Activated CD4-positive, alpha-beta T cell treated with anti-CD3 and anti-CD28 coated beads, Interleukin-2, amount 50 U/mL, for 48 hours (primary cell): ENCODE measurements around the gene KCNIP1.
"Not testable (repeated sequence)": the region's sequence is repeated elsewhere in the genome, so short reads cannot be mapped to it uniquely, and the experiment has no call there.

ENCODE experiments used
- DNase-seq, 2 experiments: peaks; one replicate each; pipeline ENCODE4 v3.0.0-alpha.2; 2020

The KCNIP1 gene

GRCh38 chr5:170538696-170539586 is 35.1 kb downstream of the KCNIP1 start:
- no peak for DNase-seq

GRCh38 chr5:170540271-170540670 is 36.5 kb downstream of the KCNIP1 start:
- DNase-seq, result no peak

DNA sequence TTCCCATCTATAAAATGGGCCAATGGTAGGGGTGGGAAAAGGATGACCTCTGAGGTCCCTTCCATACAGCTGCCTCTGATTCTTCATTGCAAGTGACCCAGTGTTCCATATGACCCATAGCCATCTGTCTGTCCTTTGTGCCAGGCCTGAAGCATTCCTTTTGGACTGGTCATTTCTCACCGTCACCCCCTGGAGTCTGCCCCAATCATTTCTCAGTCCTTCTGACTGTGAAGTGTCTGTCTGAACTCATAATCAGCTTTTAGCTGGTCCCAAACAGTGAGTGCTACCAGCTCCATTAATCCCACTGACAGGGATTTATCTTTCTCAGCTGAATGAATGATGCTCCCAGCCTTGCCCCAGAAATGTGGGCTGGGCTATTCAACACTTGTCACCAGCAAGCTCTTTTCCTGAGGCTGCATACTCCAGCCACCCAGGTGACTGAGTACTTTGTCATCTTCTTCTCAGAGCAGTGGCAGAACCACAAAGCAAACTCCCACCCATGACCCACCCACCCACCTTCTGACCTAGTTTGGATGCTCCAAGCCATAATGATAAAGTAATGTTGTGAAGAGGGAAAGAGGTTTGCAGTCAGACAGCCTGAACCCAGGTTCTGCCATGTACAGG is 37.4 kb downstream of the KCNIP1 start:
- DNase-seq, result no peak

GRCh38 chr5:170542691-170543293 is 39.0 kb downstream of the KCNIP1 start:
- DNase-seq, result no peak

DNA sequence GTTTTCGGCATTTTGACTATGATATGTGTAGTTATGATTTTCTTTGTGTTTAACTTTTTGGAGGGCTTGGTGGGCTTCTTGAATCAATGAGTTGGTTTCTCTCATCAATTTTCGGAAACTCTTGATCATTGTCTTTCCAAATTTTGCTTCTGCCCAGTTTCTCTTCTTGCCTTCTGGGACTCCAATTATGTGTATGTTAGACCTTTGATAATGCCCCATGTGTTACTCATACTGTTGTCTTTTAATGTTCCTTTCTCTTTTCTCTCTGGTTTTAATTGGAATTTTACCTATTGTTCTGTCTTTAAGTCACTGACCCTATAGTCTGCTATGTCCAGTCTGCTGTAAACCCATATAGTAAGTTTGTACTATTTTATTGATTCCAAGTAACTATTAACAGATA is 41.5 kb downstream of the KCNIP1 start:
- no peak for DNase-seq

DNA sequence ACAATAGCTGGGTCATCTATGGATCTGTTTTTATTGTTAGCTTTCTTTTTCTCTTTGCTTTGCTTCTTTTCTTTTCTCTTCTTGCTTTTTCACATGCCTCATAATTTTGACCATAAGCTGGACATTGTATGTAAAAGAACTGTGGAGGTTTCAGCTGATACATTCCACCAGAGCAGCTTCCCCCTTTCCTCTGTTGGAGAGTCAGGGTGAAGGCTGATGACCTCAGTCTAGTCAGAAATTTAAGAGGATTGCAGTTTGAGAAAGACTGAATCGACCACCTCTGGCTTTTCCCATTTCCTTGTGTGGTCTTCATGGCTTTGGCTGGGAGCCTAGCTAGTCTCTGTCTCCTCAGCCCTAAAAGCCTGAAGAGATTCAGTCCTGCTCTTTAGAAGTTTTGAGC is 42.0 kb downstream of the KCNIP1 start:
- no peak for DNase-seq

DNA sequence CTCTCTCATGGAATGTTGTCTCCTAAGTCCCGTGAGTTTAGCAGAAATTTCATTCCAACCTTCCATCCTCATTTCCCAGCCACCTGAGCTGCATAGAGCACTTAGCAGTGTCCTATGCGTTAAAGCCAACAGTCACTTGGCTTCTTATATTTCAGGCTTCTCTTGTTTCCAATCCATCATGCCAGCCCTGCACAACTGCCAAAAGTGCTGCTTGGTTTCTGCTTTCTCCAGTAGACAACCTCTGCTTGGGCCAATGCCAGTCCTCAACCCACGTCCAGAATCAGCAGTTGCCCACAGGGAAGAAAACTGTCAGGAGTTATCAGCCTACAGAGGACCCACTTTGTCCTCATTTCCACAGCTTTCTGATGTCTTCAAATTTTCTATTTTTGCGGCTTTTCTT is 42.5 kb downstream of the KCNIP1 start:
- no peak for DNase-seq

- DNase-seq, result not testable (repeated sequence)
Measured at GRCh38 chr5:170550382-170550781, 46.6 kb downstream of the KCNIP1 start.

GRCh38 chr5:170551076-170551475 is 47.3 kb downstream of the KCNIP1 start:
- DNase-seq, result no peak

DNA sequence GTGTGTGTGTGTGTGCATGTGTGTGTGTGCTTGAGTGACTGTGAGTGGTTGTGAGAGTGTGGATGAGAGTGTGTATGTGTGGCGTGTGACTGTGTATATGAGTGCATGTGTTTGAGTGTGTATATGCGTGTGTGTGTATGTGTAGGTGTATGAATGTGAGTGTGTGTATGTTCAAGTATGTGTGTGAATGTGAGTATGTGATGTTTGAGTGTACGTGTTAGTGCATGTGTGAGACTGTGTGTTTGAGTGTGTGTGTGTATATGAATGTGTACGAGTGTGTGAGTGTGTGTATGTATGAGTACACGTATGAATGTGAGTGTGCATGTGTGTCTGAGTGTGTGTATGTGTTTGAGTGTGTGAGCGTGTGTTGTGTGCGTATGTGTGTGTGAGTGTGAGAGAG is 47.8 kb downstream of the KCNIP1 start:
- no peak for DNase-seq

GRCh38 chr5:170552621-170553115 is 48.8 kb downstream of the KCNIP1 start:
- DNase-seq, result no peak

DNA sequence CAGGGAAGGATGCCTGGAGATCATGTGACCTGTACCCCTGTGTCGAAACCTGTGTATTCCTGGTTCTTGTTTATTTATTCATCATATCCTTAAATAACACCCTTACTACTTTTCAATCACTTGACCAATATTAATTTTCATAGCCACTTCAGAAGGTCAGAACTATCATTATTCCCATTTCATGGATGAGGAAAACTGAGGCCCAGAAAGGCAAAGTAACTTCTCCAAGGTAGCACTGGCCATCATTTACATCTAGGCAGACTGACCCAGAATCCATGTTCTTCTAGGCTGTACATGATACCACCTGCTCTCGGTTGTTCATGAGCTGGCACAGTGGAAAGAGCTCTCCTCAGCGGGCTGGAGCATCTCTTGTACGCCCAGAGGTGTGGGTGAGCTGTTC is 49.4 kb downstream of the KCNIP1 start:
- no peak for DNase-seq

GRCh38 chr5:170554521-170555267 is 50.9 kb downstream of the KCNIP1 start:
- no peak for DNase-seq

- DNase-seq, result no peak
Measured at GRCh38 chr5:170557314-170557713, 53.5 kb downstream of the KCNIP1 start.

- DNase-seq, result no peak
Measured at GRCh38 chr5:170559296-170559695, 55.5 kb downstream of the KCNIP1 start.

DNA sequence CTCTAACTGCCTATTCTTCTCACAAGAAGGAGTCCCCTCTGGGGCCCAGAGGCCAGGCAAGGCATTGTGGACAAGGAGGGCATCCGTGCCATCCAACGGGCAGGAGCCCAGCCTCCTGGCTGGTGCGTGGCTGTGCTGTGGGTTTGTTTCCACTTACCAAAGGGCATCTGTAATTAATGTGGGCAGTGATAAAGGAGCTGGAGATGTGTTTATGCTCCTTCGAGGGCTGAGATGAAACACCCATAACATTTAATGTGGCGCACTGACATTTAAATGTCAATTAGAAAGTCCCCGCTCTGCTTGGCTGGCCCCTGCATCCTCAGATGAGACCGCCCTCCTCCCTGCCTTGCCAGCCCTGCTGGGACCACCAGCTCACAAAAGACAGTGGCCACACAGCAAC is 57.1 kb downstream of the KCNIP1 start:
- no peak for DNase-seq

- no peak for DNase-seq
Measured at GRCh38 chr5:170562166-170562874, 58.5 kb downstream of the KCNIP1 start.

GRCh38 chr5:170562875-170563228 is 59.0 kb downstream of the KCNIP1 start:
- DNase-seq, result no peak

- DNase-seq, result no peak
Measured at GRCh38 chr5:170563824-170564567, 60.2 kb downstream of the KCNIP1 start.

DNA sequence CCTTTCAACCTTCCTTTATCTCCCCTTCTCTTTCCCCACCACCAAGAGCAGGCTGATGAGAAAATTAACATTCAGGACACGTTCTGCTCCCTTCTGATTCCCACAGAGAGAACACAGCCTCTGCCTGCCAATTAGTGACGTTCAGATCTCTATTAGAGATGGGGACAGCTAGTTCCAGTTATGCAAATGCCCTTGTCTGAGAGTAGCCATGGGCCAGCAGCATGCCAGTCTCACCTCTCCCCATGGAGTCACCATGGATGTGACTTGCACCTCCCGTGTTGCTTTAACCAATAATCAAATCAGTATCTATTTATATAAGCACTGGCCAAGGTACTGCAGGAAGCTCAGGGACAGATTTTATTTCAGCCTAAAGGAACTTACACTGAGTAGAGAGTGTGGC is 61.3 kb downstream of the KCNIP1 start:
- DNase-seq, result no peak

- DNase-seq, result no peak
Measured at GRCh38 chr5:170569101-170569500, 65.3 kb downstream of the KCNIP1 start.

DNA sequence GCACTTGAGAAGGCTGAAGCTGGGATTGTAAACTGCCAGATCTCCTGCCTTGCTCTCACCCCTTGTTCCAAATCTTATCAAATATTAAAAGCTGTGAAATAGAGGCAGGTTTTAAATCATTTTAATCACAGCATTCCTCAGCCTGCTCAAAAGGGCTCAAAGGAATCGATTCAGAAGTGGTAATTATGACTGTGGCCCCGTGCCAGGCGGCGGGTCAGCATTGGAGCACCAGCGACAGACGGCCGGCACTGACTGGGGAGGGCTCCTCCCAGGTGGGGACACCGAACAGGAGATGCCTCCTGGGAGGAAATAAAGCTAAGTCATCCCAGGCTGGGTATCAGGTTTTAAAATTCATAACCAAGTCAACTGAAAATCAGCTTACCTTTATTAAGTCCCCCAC is 66.7 kb downstream of the KCNIP1 start:
- no peak for DNase-seq
